Vagina (tissue), 2 donors: ENCODE measurements around the gene ATP11C. TPM values are rescaled to one million over a fixed set of nuclear protein-coding genes. Genes with fewer than 3 reads are reported as not detected.

Experiments used
- DNase-seq, 2 donors: peaks; one replicate each; pipeline ENCODE4 v3.0.0-alpha.2; 2017; ENCODE audit errors: extremely low spot score in 2 of 2
- H3K27ac ChIP-seq: fragments of 200-600 bp; sonication (generic); one replicate; pipeline ENCODE4 v1.5.1; 2019
- H3K27me3 ChIP-seq: fragments of 200-600 bp; sonication (generic); one replicate; pipeline ENCODE4 v1.5.1; 2019
- H3K36me3 ChIP-seq, 2 donors: fragments of 200-600 bp; sonication (generic); one replicate each; pipeline ENCODE4 v1.5.1; 2017 to 2019
- H3K4me1 ChIP-seq: fragments of 200-600 bp; sonication (generic); one replicate; pipeline ENCODE4 v1.5.1; 2019
- H3K4me3 ChIP-seq, 2 donors: fragments of 200-600 bp; sonication (generic); 1 replicate in 1 of 2; 2 replicates in 1 of 2; pipeline ENCODE4 v1.5.1; 2016 to 2019
- H3K9me3 ChIP-seq: fragments of 200-600 bp; sonication (generic); one replicate; pipeline ENCODE4 v1.5.1; 2019
- CTCF ChIP-seq, 3 experiments: fragments of 450-650 bp in 2 of 3; fragments of 200-600 bp in 1 of 3; sonication (generic) in 1 of 3; IDR thresholded peaks; one replicate each; pipeline ENCODE4 v1.5.1; 2017 to 2019; ENCODE audit warnings: antibody characterized with exemption in 3 of 3, mild to moderate bottlenecking in 2 of 3, moderate library complexity in 2 of 3
- POLR2A ChIP-seq, 2 donors: fragments of 450-650 bp; IDR thresholded peaks; one replicate each; pipeline ENCODE4 v1.6.1; 2017; ENCODE audit warnings: antibody characterized with exemption in 2 of 2, mild to moderate bottlenecking in 2 of 2, moderate library complexity in 2 of 2
- POLR2AphosphoS5 ChIP-seq, 2 donors: sonication (generic); formaldehyde crosslinking; IDR thresholded peaks; one replicate each; pipeline ENCODE4 v1.9.0; 2017; ENCODE audit warnings: antibody characterized with exemption in 2 of 2, mild to moderate bottlenecking in 2 of 2, low read depth in 1 of 2; ENCODE audit not compliant: insufficient read depth in 1 of 2
- intact Hi-C: fragments of 100-400 bp; cut with DNase I; formaldehyde crosslinking; loops from one replicate; pipeline ENCODE4 v1.15.1; 2023
- total RNA-seq: library from RNA; depleted of rRNA; stranded (reverse); fragments of >200 nt; gene quantifications from one replicate; pipeline ENCODE4 v1.2.3, GENCODE V29; 2016

ATP11C gene
- total RNA-seq, 1 donor from 2014 or later = 24.1 TPM

- Histone ChIP-seq H3K9me3 (no peaks in the 10 kb centered on the region), H3K4me3 (no peak overlapping the region), H3K27me3 (no peaks in the 10 kb centered on the region), H3K4me1 (no peaks in the 10 kb centered on the region), H3K27ac (no peak overlapping the region), H3K36me3 (no peaks in the 10 kb centered on the region)
- TF ChIP-seq POLR2AphosphoS5 (IDR thresholded peaks at IDR 0.05; ENCODE audit: insufficient read depth in 1 of 2, low read depth in 1 of 2) = no peak
- no peak for DNase-seq
- intact Hi-C loops = no loop called here
These were observed 182.5 kb downstream of the ATP11C start for GRCh38 chrX:139750390-139750789.

GRCh38 chrX:139739138-139739537 is 193.7 kb downstream of the ATP11C start:
- intact Hi-C loops = no loop called here
- Histone ChIP-seq H3K27me3 (no peaks in the 10 kb centered on the region), H3K9me3 (no peaks in the 10 kb centered on the region), H3K36me3 (no peaks in the 10 kb centered on the region), H3K4me3 (no peak overlapping the region), H3K4me1 (no peaks in the 10 kb centered on the region), H3K27ac (no peak overlapping the region)
- TF ChIP-seq POLR2AphosphoS5 (IDR thresholded peaks at IDR 0.05; ENCODE audit: insufficient read depth in 1 of 2, low read depth in 1 of 2) = no peak
- TF ChIP-seq POLR2A (IDR thresholded peaks at IDR 0.05) = no peak
- TF ChIP-seq CTCF (IDR thresholded peaks at IDR 0.05) = no peak
- DNase-seq = no peak

- no peak overlapping the region for H3K4me3 ChIP-seq
- intact Hi-C loops = no loop called here
These were observed 194.3 kb downstream of the ATP11C start for GRCh38 chrX:139738581-139738980.

GRCh38 chrX:139736151-139736550 is 196.7 kb downstream of the ATP11C start:
- DNase-seq = no peak
- intact Hi-C loops = no loop called here
- H3K4me3 ChIP-seq = no peak overlapping the region
- H3K9me3 ChIP-seq = no peaks in the 10 kb centered on the region
- no peak overlapping the region for H3K27ac ChIP-seq
- H3K4me1 ChIP-seq = no peaks in the 10 kb centered on the region
- H3K27me3 ChIP-seq = no peaks in the 10 kb centered on the region
- H3K36me3 ChIP-seq = no peaks in the 10 kb centered on the region
- TF ChIP-seq POLR2A (IDR thresholded peaks at IDR 0.05) (no peak), CTCF (IDR thresholded peaks at IDR 0.05) (no peak), POLR2AphosphoS5 (IDR thresholded peaks at IDR 0.05; ENCODE audit: insufficient read depth in 1 of 2, low read depth in 1 of 2) (no peak)

More at GRCh38 chrX:139738581-139738980, 194.3 kb downstream of the ATP11C start:
- Histone ChIP-seq H3K9me3 (no peaks in the 10 kb centered on the region), H3K4me1 (no peaks in the 10 kb centered on the region), H3K27me3 (no peaks in the 10 kb centered on the region), H3K36me3 (no peaks in the 10 kb centered on the region), H3K27ac (no peak overlapping the region)
- no peak for DNase-seq
- no peak for TF ChIP-seq POLR2AphosphoS5 (IDR thresholded peaks at IDR 0.05; ENCODE audit: insufficient read depth in 1 of 2, low read depth in 1 of 2)
- TF ChIP-seq POLR2A (IDR thresholded peaks at IDR 0.05) = no peak
- no peak for TF ChIP-seq CTCF (IDR thresholded peaks at IDR 0.05)

- no peaks in the 10 kb centered on the region for H3K36me3 ChIP-seq
- no peak overlapping the region for H3K27ac ChIP-seq
- intact Hi-C loops = no loop called here
- H3K4me1 ChIP-seq = no peaks in the 10 kb centered on the region
- no peaks in the 10 kb centered on the region for H3K27me3 ChIP-seq
- no peak for TF ChIP-seq CTCF (IDR thresholded peaks at IDR 0.05)
- no peak for TF ChIP-seq POLR2A (IDR thresholded peaks at IDR 0.05)
- TF ChIP-seq POLR2AphosphoS5 (IDR thresholded peaks at IDR 0.05; ENCODE audit: insufficient read depth in 1 of 2, low read depth in 1 of 2) = no peak
- H3K4me3 ChIP-seq = no peak overlapping the region
- no peaks in the 10 kb centered on the region for H3K9me3 ChIP-seq
- no peak for DNase-seq
These were observed 197.9 kb downstream of the ATP11C start for GRCh38 chrX:139734996-139735395.
